Caco-2 (cell line): ENCODE data around the gene STRN. TPM values are rescaled to one million over a fixed set of nuclear protein-coding genes. Genes with fewer than 3 reads are reported as not detected.

Experiments used
- BruUV-seq: library from RNA; stranded (reverse); fragments of 400-500 nt; replicated peaks from 2 replicates; lab custom pipeline; 2021; lab: Mats Ljungman, UMichigan
- CTCF ChIA-PET: fragments of 300-600 bp; sonication (Branson Sonifier 250); formaldehyde crosslinking; loops from one replicate; lab custom pipeline; 2022; ENCODE audit warnings: antibody characterized with exemption; lab: Charles Lee
- POLR2A ChIA-PET: fragments of 300-600 bp; sonication (Branson Sonifier 250); formaldehyde crosslinking; loops from one replicate; lab custom pipeline; 2022; ENCODE audit warnings: antibody characterized with exemption; lab: Charles Lee
- DNase-seq, 2 experiments: peaks; one replicate each; pipeline versions ENCODE4 v3.0.0 to v3.0.0-alpha.2; 2020 to 2022
- H3K27me3 ChIP-seq: replicated peaks from 2 replicates; pipeline ENCODE4 v1.6.0; 2011; ENCODE audit warnings: low read length; ENCODE audit not compliant: control insufficient read depth, insufficient read depth
- H3K36me3 ChIP-seq: 2 replicates; pipeline ENCODE4 v1.5.1; 2011; ENCODE audit warnings: low read length; ENCODE audit not compliant: control insufficient read depth, insufficient read depth
- H3K4me1 ChIP-seq: fragments of 250-450 bp; sonication (Bioruptor Pico); 2 replicates; pipeline ENCODE4 v1.5.1; 2020; ENCODE audit warnings: mild to moderate bottlenecking
- H3K4me3 ChIP-seq: 2 replicates; pipeline ENCODE4 v1.5.1; 2011; ENCODE audit warnings: low read depth, mild to moderate bottlenecking, control low read depth, low read length
- H3K9me3 ChIP-seq: fragments of 250-450 bp; sonication (Bioruptor Pico); 2 replicates; pipeline ENCODE4 v1.5.1; 2020; ENCODE audit warnings: mild to moderate bottlenecking, moderate library complexity
- H3K27ac Mint-ChIP-seq: one replicate; pipeline ENCODE4 v1.8.0; 2022; ENCODE audit warnings: mixed read lengths; ENCODE audit not compliant: unreplicated experiment
- H3K27me3 Mint-ChIP-seq: one replicate; pipeline ENCODE4 v1.8.0; 2022; ENCODE audit warnings: mixed read lengths; ENCODE audit not compliant: insufficient read depth, unreplicated experiment
- H3K36me3 Mint-ChIP-seq: one replicate; pipeline ENCODE4 v1.8.0; 2022; ENCODE audit warnings: mild to moderate bottlenecking, mixed read lengths; ENCODE audit not compliant: insufficient read depth, unreplicated experiment
- H3K4me1 Mint-ChIP-seq: one replicate; pipeline ENCODE4 v1.8.0; 2022; ENCODE audit warnings: low read depth, mixed read lengths; ENCODE audit not compliant: unreplicated experiment
- H3K4me3 Mint-ChIP-seq: one replicate; pipeline ENCODE4 v1.8.0; 2022; ENCODE audit warnings: mild to moderate bottlenecking, moderate library complexity, mixed read lengths; ENCODE audit not compliant: unreplicated experiment
- H3K9me3 Mint-ChIP-seq: one replicate; pipeline ENCODE4 v1.8.0; 2022; ENCODE audit warnings: mixed read lengths; ENCODE audit not compliant: unreplicated experiment
- intact Hi-C: fragments of 100-400 bp; cut with micrococcal nuclease; formaldehyde crosslinking; loops from one replicate; pipeline ENCODE4 v1.10.0; 2022; ENCODE audit not compliant: unreplicated experiment
- total RNA-seq: library from RNA; stranded (reverse); gene quantifications from 2 replicates; pipeline ENCODE4 v1.2.3, GENCODE V29; 2022
- TF ChIP-seq, protein P1 (sequence below), 2 experiments: fragments of 200-600 bp in 1 of 2; IDR thresholded peaks; 1 replicate in 1 of 2; 2 replicates in 1 of 2; pipeline versions ENCODE4 v1.5.1 to v1.8.0; 2011 to 2022; ENCODE audit warnings: antibody characterized with exemption in 1 of 2, control low read depth in 1 of 2, inconsistent platforms in 1 of 2, low read depth in 1 of 2, low read length in 1 of 2, mild to moderate bottlenecking in 1 of 2, moderate library complexity in 1 of 2; ENCODE audit not compliant: insufficient read depth in 1 of 2, severe bottlenecking in 1 of 2, unreplicated experiment in 1 of 2

STRN gene
- total RNA-seq, 1 experiment from 2014 or later, result 36.8 TPM

DNA sequence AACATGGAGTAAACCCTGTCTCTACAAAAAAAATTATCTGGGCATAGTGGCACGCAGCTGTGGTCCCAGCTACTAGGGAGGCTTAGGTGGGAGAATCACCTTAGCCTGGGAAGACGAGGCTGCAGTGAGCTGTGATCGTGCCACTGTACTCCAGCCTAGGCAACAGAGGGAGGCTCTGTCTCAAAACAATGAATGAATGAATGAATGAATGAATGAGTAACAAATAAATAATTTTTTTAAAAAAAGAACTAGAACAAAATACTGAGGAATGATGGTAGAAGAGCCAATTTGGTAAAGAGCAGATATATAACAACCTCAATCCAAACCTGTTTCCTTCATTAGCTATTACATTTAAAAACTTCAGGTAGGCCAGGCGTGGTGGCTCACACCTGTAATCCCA is 60.1 kb downstream of the STRN start:
- no peak for DNase-seq
- Histone ChIP-seq H3K36me3 (no peaks in the 10 kb centered on the region), H3K27me3 (no peaks in the 10 kb centered on the region), H3K9me3 (no peaks in the 10 kb centered on the region), H3K4me1 (peaks cover 3% of the 10 kb centered on the region; the same call in 1 of the 2 replicates), H3K4me3 (no peak overlapping the region)
- CTCF ChIA-PET, result no interaction called here
- Mint-ChIP-seq H3K9me3 (no peaks in the 10 kb centered on the region), H3K4me3 (no peak overlapping the region), H3K4me1 (no peaks in the 10 kb centered on the region), H3K27me3 (no peaks in the 10 kb centered on the region), H3K36me3 (no peaks in the 10 kb centered on the region), H3K27ac (no peak overlapping the region)
- POLR2A ChIA-PET, result no interaction called here
- no TSS peak for BruUV-seq
- TF ChIP-seq, protein P1, sequence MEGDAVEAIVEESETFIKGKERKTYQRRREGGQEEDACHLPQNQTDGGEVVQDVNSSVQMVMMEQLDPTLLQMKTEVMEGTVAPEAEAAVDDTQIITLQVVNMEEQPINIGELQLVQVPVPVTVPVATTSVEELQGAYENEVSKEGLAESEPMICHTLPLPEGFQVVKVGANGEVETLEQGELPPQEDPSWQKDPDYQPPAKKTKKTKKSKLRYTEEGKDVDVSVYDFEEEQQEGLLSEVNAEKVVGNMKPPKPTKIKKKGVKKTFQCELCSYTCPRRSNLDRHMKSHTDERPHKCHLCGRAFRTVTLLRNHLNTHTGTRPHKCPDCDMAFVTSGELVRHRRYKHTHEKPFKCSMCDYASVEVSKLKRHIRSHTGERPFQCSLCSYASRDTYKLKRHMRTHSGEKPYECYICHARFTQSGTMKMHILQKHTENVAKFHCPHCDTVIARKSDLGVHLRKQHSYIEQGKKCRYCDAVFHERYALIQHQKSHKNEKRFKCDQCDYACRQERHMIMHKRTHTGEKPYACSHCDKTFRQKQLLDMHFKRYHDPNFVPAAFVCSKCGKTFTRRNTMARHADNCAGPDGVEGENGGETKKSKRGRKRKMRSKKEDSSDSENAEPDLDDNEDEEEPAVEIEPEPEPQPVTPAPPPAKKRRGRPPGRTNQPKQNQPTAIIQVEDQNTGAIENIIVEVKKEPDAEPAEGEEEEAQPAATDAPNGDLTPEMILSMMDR (IDR thresholded peaks at IDR 0.05; ENCODE audit: insufficient read depth in 1 of 2, low read depth in 1 of 2, low read length in 1 of 2, severe bottlenecking in 1 of 2, unreplicated experiment in 1 of 2), result no peak
- intact Hi-C loops, result no loop called here

DNA sequence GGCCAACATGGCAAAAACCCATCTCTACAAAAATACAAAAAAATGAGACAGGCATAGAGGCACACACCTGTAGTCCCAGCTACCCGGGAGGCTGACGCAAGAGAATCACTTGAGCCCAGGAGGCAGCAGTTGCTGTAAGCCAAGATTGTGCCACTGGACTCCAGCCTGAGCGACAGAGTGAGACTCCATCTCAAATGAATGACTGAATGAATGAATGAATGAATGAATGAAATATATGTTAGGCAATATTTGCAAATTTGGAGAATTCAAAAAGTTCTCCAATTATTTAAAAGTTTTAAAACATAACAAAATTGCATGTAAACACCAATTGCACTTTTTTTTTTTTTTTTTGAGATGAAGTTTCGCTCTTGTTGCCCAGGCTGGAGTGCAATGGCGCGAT is 61.7 kb downstream of the STRN start:
- CTCF ChIA-PET, result no interaction called here
- intact Hi-C loops, result no loop called here

DNA sequence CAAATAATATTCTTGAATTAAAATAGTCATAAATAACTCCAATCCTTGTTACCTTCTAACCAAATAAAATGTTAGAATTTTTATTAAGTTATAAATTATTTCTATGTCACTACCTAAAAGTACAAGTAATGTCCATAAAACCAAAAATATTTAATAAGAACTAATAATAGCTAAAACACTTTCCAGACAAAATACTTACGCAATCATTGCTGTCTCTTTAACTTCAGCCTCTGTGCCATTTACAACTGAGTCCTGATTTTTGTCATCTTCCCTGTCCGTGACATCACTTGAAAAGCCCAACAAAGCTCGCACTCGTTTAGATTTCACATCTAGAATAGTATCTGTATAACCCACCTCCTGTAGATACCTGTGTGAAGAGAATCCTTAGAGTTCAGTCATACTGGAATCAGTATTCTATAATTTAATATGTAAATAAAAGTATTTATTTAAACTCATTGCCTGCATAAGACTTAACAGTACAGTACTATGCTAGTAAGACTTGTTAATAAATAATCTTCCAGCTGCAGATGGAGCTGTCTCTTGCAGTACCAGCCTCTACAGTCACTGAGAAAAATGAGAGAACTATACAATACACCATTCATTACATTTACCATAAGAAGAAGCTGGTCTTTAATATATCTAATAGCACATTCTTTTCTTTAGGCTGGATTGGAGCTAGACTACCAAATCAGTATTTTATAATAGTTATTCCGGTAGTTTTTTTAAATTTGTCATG is 63.8 kb downstream of the STRN start:
- no peaks in the 10 kb centered on the region for H3K9me3 Mint-ChIP-seq
- DNase-seq, result no peak
- Histone ChIP-seq H3K9me3 (no peaks in the 10 kb centered on the region), H3K27me3 (no peaks in the 10 kb centered on the region), H3K4me3 (no peak overlapping the region), H3K36me3 (no peaks in the 10 kb centered on the region), H3K4me1 (peaks cover 3% of the 10 kb centered on the region; the same call in 1 of the 2 replicates)
- H3K36me3 Mint-ChIP-seq, result peaks cover 8% of the 10 kb centered on the region
- CTCF ChIA-PET, result interaction anchor here (0.5 to 0.6 kb wide), 2 partner anchors 16 to 72 kb away, joined by 4 read pairs; no protein-coding TSS in a partner anchor
- BruUV-seq, result no TSS peak
- POLR2A ChIA-PET, result no interaction called here
- H3K4me3 Mint-ChIP-seq, result no peak overlapping the region
- intact Hi-C loops, result no loop called here
- H3K27ac Mint-ChIP-seq, result no peak overlapping the region
- H3K4me1 Mint-ChIP-seq, result no peaks in the 10 kb centered on the region
- H3K27me3 Mint-ChIP-seq, result no peaks in the 10 kb centered on the region
- TF ChIP-seq, protein P1 (IDR thresholded peaks at IDR 0.05; ENCODE audit: insufficient read depth in 1 of 2, low read depth in 1 of 2, low read length in 1 of 2, severe bottlenecking in 1 of 2, unreplicated experiment in 1 of 2), result no peak

More for the DNA sequence above, 61.7 kb downstream of the STRN start:
- Histone ChIP-seq H3K4me3 (no peak overlapping the region), H3K9me3 (no peaks in the 10 kb centered on the region), H3K36me3 (no peaks in the 10 kb centered on the region), H3K4me1 (peaks cover 3% of the 10 kb centered on the region; the same call in 1 of the 2 replicates), H3K27me3 (no peaks in the 10 kb centered on the region)
- no peaks in the 10 kb centered on the region for H3K4me1 Mint-ChIP-seq
- H3K9me3 Mint-ChIP-seq, result no peaks in the 10 kb centered on the region
- POLR2A ChIA-PET, result no interaction called here
- no TSS peak for BruUV-seq
- H3K27ac Mint-ChIP-seq, result no peak overlapping the region
- H3K27me3 Mint-ChIP-seq, result no peaks in the 10 kb centered on the region
- H3K36me3 Mint-ChIP-seq, result peaks cover 6% of the 10 kb centered on the region
- H3K4me3 Mint-ChIP-seq, result no peak overlapping the region
- TF ChIP-seq, protein P1 (IDR thresholded peaks at IDR 0.05; ENCODE audit: insufficient read depth in 1 of 2, low read depth in 1 of 2, low read length in 1 of 2, severe bottlenecking in 1 of 2, unreplicated experiment in 1 of 2), result no peak
- no peak for DNase-seq
